HEK293 (cell line): Measurements from ENCODE around the gene DDOST.
A peak's percentile ranks its signal among the peaks of the same experiment; 100 is the strongest.

ENCODE experiments used
- CTCF ChIA-PET: fragments of 350-600 bp; formaldehyde crosslinking; extraction: SDS; loops from one replicate; lab custom pipeline; 2021; ENCODE audit warnings: antibody characterized with exemption; lab: Yijun Ruan, JAX
- POLR2A ChIA-PET: fragments of 300-600 bp; formaldehyde crosslinking; extraction: SDS; loops from one replicate; lab custom pipeline; 2020; ENCODE audit warnings: antibody characterized with exemption, inconsistent platforms; lab: Yijun Ruan, JAX
- H3K27ac ChIP-seq: fragments of 200-500 bp; sonication (Bioruptor generic); 2 replicates; pipeline ENCODE4 v1.5.1; 2014; ENCODE audit warnings: low read depth, low read length, control low read depth, inconsistent platforms; ENCODE audit errors: extremely low read depth
- H3K36me3 ChIP-seq, 2 experiments: fragments of 200-500 bp in 1 of 2; sonication (Bioruptor generic) in 1 of 2; 1 replicate in 1 of 2; 2 replicates in 1 of 2; pipeline ENCODE4 v1.5.1; 2014 to 2017; ENCODE audit warnings: inconsistent platforms in 2 of 2, low read length in 2 of 2; ENCODE audit not compliant: control insufficient read depth in 2 of 2, insufficient read depth in 1 of 2
- H3K4me1 ChIP-seq: fragments of 200-500 bp; sonication (Bioruptor generic); 2 replicates; pipeline ENCODE4 v1.5.1; 2014; ENCODE audit warnings: mild to moderate bottlenecking, low read length, inconsistent platforms; ENCODE audit not compliant: control insufficient read depth, insufficient read depth
- H3K4me3 ChIP-seq: 2 replicates; pipeline ENCODE4 v1.5.1; 2011; ENCODE audit warnings: low read depth, mild to moderate bottlenecking, control low read depth, low read length, moderate library complexity
- H3K9me3 ChIP-seq: fragments of 200-500 bp; sonication (Bioruptor generic); 2 replicates; pipeline ENCODE4 v1.5.1; 2014; ENCODE audit warnings: low read depth, low read length, inconsistent platforms; ENCODE audit not compliant: control insufficient read depth, insufficient read depth
- GLIS2 ChIP-seq: fragments of 450-650 bp; formaldehyde crosslinking; IDR thresholded peaks from 2 replicates; pipeline ENCODE4 v1.5.1; 2016; ENCODE audit warnings: missing biosample characterization, missing genetic modification characterization
- KLF1 ChIP-seq: fragments of 450-650 bp; formaldehyde crosslinking; IDR thresholded peaks from 2 replicates; pipeline ENCODE4 v1.5.1; 2016; ENCODE audit warnings: missing biosample characterization, missing genetic modification characterization
- SP7 ChIP-seq: fragments of 450-650 bp; formaldehyde crosslinking; IDR thresholded peaks from 2 replicates; pipeline ENCODE4 v1.5.1; 2016; ENCODE audit warnings: missing biosample characterization, missing genetic modification characterization
- ZFHX2 ChIP-seq: fragments of 450-650 bp; formaldehyde crosslinking; conservative IDR thresholded peaks from 2 replicates; pipeline ENCODE4 v1.5.1; 2016; ENCODE audit warnings: missing biosample characterization, missing genetic modification characterization
- ZNF140 ChIP-seq: fragments of 450-650 bp; formaldehyde crosslinking; IDR thresholded peaks from 2 replicates; pipeline ENCODE4 v1.5.1; 2016; ENCODE audit warnings: missing biosample characterization, missing genetic modification characterization
- ZNF174 ChIP-seq: fragments of 450-650 bp; formaldehyde crosslinking; IDR thresholded peaks from 2 replicates; pipeline ENCODE4 v1.5.0; 2017; ENCODE audit warnings: missing biosample characterization, mild to moderate bottlenecking, missing genetic modification characterization
- ZNF404 ChIP-seq: fragments of 450-650 bp; formaldehyde crosslinking; IDR thresholded peaks from 2 replicates; pipeline ENCODE4 v1.5.1; 2017; ENCODE audit warnings: missing biosample characterization, missing genetic modification characterization
- ZNF416 ChIP-seq: fragments of 450-650 bp; formaldehyde crosslinking; IDR thresholded peaks from 2 replicates; pipeline ENCODE4 v1.5.1; 2016; ENCODE audit warnings: missing biosample characterization, missing genetic modification characterization
- ZNF433 ChIP-seq: fragments of 450-650 bp; formaldehyde crosslinking; IDR thresholded peaks from 2 replicates; pipeline ENCODE4 v1.5.1; 2016; ENCODE audit warnings: missing biosample characterization, missing genetic modification characterization, low read depth
- ZNF664 ChIP-seq: fragments of 450-650 bp; formaldehyde crosslinking; IDR thresholded peaks from 2 replicates; pipeline ENCODE4 v1.5.1; 2016; ENCODE audit warnings: missing biosample characterization, missing genetic modification characterization
- ZNF792 ChIP-seq: fragments of 450-650 bp; formaldehyde crosslinking; IDR thresholded peaks from 2 replicates; pipeline ENCODE4 v1.5.1; 2016; ENCODE audit warnings: missing biosample characterization, missing genetic modification characterization
- TF ChIP-seq, protein P1 (sequence below): fragments of 450-650 bp; formaldehyde crosslinking; IDR thresholded peaks from 2 replicates; pipeline ENCODE4 v1.5.1; 2016; ENCODE audit warnings: missing biosample characterization, missing genetic modification characterization
- TF ChIP-seq, protein P2 (sequence below): fragments of 450-650 bp; formaldehyde crosslinking; conservative IDR thresholded peaks from 2 replicates; pipeline ENCODE4 v1.5.1; 2016; ENCODE audit warnings: low read depth, missing biosample characterization, missing genetic modification characterization
- TF ChIP-seq, protein P3 (sequence below): fragments of 450-650 bp; formaldehyde crosslinking; conservative IDR thresholded peaks from 2 replicates; pipeline ENCODE4 v1.5.1; 2016; ENCODE audit warnings: low read depth, missing biosample characterization, missing genetic modification characterization
- TF ChIP-seq, protein P4 (sequence below): fragments of 450-650 bp; formaldehyde crosslinking; IDR thresholded peaks from 2 replicates; pipeline ENCODE4 v1.5.1; 2016; ENCODE audit warnings: missing biosample characterization, missing genetic modification characterization
- TF ChIP-seq, protein P5 (sequence below): fragments of 450-650 bp; formaldehyde crosslinking; IDR thresholded peaks from 2 replicates; pipeline ENCODE4 v1.5.1; 2016; ENCODE audit warnings: missing biosample characterization, missing genetic modification characterization

Gene DDOST

DNA sequence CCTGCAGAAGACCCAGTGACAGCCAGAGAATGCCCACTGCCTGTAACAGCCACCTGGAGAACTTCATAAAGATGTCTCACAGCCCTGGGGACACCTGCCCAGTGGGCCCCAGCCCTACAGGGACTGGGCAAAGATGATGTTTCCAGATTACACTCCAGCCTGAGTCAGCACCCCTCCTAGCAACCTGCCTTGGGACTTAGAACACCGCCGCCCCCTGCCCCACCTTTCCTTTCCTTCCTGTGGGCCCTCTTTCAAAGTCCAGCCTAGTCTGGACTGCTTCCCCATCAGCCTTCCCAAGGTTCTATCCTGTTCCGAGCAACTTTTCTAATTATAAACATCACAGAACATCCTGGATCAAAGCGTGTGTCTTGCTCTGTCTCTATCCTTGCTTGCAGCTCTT lies 42.6 kb downstream of the DDOST start:
- Histone ChIP-seq H3K4me1 (no peaks in the 10 kb centered on the region), H3K36me3 (no peaks in the 10 kb centered on the region), H3K4me3 (no peak overlapping the region), H3K27ac (no peak overlapping the region), H3K9me3 (no peaks in the 10 kb centered on the region)
- ChIA-PET CTCF (interaction anchor here (0.7 to 5.8 kb wide), 3 partner anchors 14 to 405 kb away, joined by 3 to 30 read pairs (median 3); partner anchors contain the start of gene PINK1), POLR2A (no interaction called here)
- TF ChIP-seq GLIS2 (tag by site-specific recombination) (no peak), KLF1 (tag by site-specific recombination) (peak; percentile 42; the same call in 1 of the 2 replicates)
- TF ChIP-seq, protein P1, sequence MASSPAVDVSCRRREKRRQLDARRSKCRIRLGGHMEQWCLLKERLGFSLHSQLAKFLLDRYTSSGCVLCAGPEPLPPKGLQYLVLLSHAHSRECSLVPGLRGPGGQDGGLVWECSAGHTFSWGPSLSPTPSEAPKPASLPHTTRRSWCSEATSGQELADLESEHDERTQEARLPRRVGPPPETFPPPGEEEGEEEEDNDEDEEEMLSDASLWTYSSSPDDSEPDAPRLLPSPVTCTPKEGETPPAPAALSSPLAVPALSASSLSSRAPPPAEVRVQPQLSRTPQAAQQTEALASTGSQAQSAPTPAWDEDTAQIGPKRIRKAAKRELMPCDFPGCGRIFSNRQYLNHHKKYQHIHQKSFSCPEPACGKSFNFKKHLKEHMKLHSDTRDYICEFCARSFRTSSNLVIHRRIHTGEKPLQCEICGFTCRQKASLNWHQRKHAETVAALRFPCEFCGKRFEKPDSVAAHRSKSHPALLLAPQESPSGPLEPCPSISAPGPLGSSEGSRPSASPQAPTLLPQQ (tag by site-specific recombination), result peak; percentile 57; the same call in 1 of the 2 replicates
- TF ChIP-seq, protein P2, sequence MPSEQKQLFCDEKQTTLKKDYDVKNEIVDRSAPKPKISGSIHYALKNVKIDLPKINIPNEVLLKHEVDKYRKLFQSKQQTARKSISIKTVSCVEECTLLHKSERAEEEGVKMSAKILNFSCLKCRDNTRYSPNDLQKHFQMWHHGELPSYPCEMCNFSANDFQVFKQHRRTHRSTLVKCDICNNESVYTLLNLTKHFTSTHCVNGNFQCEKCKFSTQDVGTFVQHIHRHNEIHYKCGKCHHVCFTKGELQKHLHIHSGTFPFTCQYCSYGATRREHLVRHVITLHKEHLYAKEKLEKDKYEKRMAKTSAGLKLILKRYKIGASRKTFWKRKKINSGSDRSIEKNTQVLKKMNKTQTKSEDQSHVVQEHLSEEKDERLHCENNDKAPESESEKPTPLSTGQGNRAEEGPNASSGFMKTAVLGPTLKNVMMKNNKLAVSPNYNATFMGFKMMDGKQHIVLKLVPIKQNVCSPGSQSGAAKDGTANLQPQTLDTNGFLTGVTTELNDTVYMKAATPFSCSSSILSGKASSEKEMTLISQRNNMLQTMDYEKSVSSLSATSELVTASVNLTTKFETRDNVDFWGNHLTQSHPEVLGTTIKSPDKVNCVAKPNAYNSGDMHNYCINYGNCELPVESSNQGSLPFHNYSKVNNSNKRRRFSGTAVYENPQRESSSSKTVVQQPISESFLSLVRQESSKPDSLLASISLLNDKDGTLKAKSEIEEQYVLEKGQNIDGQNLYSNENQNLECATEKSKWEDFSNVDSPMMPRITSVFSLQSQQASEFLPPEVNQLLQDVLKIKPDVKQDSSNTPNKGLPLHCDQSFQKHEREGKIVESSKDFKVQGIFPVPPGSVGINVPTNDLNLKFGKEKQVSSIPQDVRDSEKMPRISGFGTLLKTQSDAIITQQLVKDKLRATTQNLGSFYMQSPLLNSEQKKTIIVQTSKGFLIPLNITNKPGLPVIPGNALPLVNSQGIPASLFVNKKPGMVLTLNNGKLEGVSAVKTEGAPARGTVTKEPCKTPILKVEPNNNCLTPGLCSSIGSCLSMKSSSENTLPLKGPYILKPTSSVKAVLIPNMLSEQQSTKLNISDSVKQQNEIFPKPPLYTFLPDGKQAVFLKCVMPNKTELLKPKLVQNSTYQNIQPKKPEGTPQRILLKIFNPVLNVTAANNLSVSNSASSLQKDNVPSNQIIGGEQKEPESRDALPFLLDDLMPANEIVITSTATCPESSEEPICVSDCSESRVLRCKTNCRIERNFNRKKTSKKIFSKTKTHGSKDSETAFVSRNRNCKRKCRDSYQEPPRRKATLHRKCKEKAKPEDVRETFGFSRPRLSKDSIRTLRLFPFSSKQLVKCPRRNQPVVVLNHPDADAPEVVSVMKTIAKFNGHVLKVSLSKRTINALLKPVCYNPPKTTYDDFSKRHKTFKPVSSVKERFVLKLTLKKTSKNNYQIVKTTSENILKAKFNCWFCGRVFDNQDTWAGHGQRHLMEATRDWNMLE, result no peak

DNA sequence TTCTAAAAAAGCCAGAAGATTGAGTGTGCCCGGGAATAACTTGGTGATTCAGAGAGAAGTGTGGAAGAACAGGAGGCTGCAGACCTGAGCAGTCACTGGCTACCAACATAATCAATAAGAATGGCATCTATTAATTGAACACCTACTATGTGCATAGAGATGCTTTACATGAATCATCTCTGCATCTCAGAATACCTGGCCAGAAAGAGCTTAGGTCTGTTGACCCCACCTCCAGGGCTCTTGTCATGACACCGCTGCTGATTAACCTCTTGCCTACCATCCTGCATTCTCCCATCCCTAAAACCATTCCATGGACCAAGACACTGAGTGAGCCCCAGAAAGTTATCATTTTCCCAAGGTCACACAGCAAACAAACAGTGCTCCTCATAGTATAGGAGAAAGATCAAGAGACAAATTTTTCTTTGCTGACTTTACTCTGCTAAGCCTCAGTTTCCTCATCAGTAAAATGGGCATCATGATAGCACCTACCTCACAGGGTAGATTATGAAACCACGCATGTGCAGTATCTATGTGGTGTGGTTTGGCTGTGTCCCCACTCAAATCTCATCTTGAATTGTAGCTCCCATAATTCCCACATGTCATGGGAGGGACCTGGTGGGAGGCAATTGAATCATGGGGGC lies 44.2 kb downstream of the DDOST start:
- H3K4me3 ChIP-seq, result no peak overlapping the region
- no peaks in the 10 kb centered on the region for H3K36me3 ChIP-seq
- H3K27ac ChIP-seq, result no peak overlapping the region
- TF ChIP-seq ZFHX2 (tag by site-specific recombination) (0 out of 2 replicates have a peak, but pooled peaks have one; percentile 15), ZNF664 (peak; percentile 65; the same call in 1 of the 2 replicates), ZNF174 (tag by site-specific recombination) (no peak)
- CTCF ChIA-PET, result interaction anchor here (1.4 to 1.6 kb wide), 2 partner anchors 16 to 42 kb away, joined by 5 to 6 read pairs; partner anchors contain the start of gene PINK1
- no peaks in the 10 kb centered on the region for H3K9me3 ChIP-seq
- H3K4me1 ChIP-seq, result no peaks in the 10 kb centered on the region
- POLR2A ChIA-PET, result no interaction called here

DNA sequence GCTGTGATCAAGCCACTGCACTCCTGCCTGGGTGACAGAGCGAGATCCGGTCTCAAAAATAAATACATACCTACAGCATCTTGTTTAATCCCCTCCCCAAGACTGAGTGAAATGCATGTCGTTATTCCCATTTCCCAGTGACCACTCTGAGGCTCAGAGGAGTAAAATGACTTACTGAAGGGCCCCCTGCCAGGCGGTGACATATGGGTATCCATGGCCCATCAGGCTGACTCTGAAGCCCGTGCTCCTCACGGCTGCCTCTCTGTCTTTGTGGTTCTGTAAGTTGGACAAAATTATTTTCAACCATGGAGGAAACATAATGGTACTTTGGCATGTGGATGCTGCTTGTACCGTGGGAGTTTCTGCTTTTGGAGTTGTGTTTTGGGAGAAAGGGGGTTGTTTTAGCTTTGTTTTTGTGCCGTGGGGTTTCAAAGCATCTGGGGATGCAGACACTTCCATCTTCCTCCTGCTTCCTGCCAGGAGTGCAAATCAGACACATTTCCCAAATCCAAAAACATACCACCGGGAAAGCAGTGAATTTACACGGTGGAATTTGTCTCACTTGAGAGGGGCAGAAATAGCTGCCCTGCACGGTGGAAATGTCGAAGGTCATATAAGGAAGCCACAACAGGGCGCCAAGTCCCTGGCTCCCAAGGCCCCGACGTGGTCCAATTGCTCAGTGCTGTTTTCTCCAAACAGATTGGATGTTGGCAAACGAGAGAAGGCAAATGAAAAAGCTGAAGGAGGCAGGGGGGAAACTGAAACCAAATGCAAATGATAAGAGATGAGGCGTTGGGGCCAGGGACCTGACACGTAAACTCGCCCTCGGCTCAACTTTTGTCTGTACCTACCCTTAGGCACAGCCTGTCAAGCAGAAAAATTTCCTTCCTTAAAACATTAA lies 45.0 kb downstream of the DDOST start:
- Histone ChIP-seq H3K4me1 (no peaks in the 10 kb centered on the region), H3K36me3 (no peaks in the 10 kb centered on the region), H3K9me3 (no peaks in the 10 kb centered on the region), H3K27ac (no peak overlapping the region), H3K4me3 (no peak overlapping the region)
- CTCF ChIA-PET, result interaction anchor here (1.4 to 1.6 kb wide), 2 partner anchors 17 to 41 kb away, joined by 5 to 6 read pairs; partner anchors contain the start of gene PINK1
- TF ChIP-seq ZNF792 (tag by site-specific recombination) (no peak), ZNF404 (tag by site-specific recombination) (no peak), SP7 (tag by site-specific recombination) (no peak), ZNF140 (tag by site-specific recombination) (no peak), ZNF433 (tag by site-specific recombination) (no peak), ZNF416 (no peak)
- TF ChIP-seq, protein P3, sequence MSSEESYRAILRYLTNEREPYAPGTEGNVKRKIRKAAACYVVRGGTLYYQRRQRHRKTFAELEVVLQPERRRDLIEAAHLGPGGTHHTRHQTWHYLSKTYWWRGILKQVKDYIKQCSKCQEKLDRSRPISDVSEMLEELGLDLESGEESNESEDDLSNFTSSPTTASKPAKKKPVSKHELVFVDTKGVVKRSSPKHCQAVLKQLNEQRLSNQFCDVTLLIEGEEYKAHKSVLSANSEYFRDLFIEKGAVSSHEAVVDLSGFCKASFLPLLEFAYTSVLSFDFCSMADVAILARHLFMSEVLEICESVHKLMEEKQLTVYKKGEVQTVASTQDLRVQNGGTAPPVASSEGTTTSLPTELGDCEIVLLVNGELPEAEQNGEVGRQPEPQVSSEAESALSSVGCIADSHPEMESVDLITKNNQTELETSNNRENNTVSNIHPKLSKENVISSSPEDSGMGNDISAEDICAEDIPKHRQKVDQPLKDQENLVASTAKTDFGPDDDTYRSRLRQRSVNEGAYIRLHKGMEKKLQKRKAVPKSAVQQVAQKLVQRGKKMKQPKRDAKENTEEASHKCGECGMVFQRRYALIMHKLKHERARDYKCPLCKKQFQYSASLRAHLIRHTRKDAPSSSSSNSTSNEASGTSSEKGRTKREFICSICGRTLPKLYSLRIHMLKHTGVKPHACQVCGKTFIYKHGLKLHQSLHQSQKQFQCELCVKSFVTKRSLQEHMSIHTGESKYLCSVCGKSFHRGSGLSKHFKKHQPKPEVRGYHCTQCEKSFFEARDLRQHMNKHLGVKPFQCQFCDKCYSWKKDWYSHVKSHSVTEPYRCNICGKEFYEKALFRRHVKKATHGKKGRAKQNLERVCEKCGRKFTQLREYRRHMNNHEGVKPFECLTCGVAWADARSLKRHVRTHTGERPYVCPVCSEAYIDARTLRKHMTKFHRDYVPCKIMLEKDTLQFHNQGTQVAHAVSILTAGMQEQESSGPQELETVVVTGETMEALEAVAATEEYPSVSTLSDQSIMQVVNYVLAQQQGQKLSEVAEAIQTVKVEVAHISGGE (tag by site-specific recombination), result no peak
- TF ChIP-seq, protein P4, sequence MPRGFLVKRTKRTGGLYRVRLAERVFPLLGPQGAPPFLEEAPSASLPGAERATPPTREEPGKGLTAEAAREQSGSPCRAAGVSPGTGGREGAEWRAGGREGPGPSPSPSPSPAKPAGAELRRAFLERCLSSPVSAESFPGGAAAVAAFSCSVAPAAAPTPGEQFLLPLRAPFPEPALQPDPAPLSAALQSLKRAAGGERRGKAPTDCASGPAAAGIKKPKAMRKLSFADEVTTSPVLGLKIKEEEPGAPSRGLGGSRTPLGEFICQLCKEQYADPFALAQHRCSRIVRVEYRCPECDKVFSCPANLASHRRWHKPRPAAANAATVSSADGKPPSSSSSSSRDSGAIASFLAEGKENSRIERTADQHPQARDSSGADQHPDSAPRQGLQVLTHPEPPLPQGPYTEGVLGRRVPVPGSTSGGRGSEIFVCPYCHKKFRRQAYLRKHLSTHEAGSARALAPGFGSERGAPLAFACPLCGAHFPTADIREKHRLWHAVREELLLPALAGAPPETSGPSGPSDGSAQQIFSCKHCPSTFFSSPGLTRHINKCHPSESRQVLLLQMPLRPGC (tag by site-specific recombination), result no peak
- TF ChIP-seq, protein P5, sequence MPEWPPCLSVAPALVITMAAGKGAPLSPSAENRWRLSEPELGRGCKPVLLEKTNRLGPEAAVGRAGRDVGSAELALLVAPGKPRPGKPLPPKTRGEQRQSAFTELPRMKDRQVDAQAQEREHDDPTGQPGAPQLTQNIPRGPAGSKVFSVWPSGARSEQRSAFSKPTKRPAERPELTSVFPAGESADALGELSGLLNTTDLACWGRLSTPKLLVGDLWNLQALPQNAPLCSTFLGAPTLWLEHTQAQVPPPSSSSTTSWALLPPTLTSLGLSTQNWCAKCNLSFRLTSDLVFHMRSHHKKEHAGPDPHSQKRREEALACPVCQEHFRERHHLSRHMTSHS (tag by site-specific recombination), result no peak
- POLR2A ChIA-PET, result no interaction called here
